IPS-15b (cell line): ENCODE data around the gene SCNM1.
"Not testable (repeated sequence)": the region's sequence is repeated elsewhere in the genome, so short reads cannot be mapped to it uniquely, and the experiment has no call there.

Source experiments
- H3K27me3 ChIP-seq: one replicate; pipeline ENCODE4 v1.6.1; 2013; ENCODE audit warnings: low read length; ENCODE audit not compliant: control insufficient read depth, insufficient read depth
- H3K36me3 ChIP-seq: one replicate; pipeline ENCODE4 v1.6.1; 2013; ENCODE audit warnings: low read length; ENCODE audit not compliant: control insufficient read depth, insufficient read depth
- H3K4me1 ChIP-seq: one replicate; pipeline ENCODE4 v1.6.1; 2013; ENCODE audit warnings: mild to moderate bottlenecking, low read length; ENCODE audit not compliant: control insufficient read depth, insufficient read depth
- H3K4me3 ChIP-seq: one replicate; pipeline ENCODE4 v1.5.1; 2013; ENCODE audit warnings: low read depth, low read length
- H3K9ac ChIP-seq: one replicate; pipeline ENCODE4 v1.6.1; 2013; ENCODE audit warnings: low read depth, mild to moderate bottlenecking, low read length
- H3K9me3 ChIP-seq: one replicate; pipeline ENCODE4 v1.6.1; 2013; ENCODE audit warnings: mild to moderate bottlenecking, low read length; ENCODE audit not compliant: control insufficient read depth, insufficient read depth

The SCNM1 gene

GRCh38 chr1:151176514-151177045 is 10.6 kb downstream of the SCNM1 start:
- Histone ChIP-seq H3K4me3 (no peak overlapping the region), H3K27me3 (no peaks in the 10 kb centered on the region), H3K9me3 (no peaks in the 10 kb centered on the region), H3K4me1 (no peaks in the 10 kb centered on the region), H3K36me3 (peaks cover 23% of the 10 kb centered on the region), H3K9ac (no peak overlapping the region)

- Histone ChIP-seq H3K27me3 (no peaks in the 10 kb centered on the region), H3K4me1 (no peaks in the 10 kb centered on the region), H3K4me3 (no peak overlapping the region), H3K9me3 (no peaks in the 10 kb centered on the region), H3K36me3 (peaks cover 21% of the 10 kb centered on the region), H3K9ac (no peak overlapping the region)
These were observed 18.3 kb downstream of the SCNM1 start for GRCh38 chr1:151184211-151184610.

- no peak overlapping the region for H3K4me3 ChIP-seq
- H3K9me3 ChIP-seq: no peaks in the 10 kb centered on the region
- H3K27me3 ChIP-seq: no peaks in the 10 kb centered on the region
- H3K4me1 ChIP-seq: no peaks in the 10 kb centered on the region
- no peak overlapping the region for H3K9ac ChIP-seq
- peaks cover 17% of the 10 kb centered on the region for H3K36me3 ChIP-seq
These were observed 21.3 kb downstream of the SCNM1 start for GRCh38 chr1:151187205-151187604.

GRCh38 chr1:151188667-151189066 is 22.7 kb downstream of the SCNM1 start:
- H3K4me1 ChIP-seq, H3K27me3 ChIP-seq, H3K36me3 ChIP-seq, H3K9ac ChIP-seq, H3K9me3 ChIP-seq: not testable (repeated sequence)
- peak overlapping the region; percentile 80 for H3K4me3 ChIP-seq

- Histone ChIP-seq H3K9me3 (no peaks in the 10 kb centered on the region), H3K4me1 (no peaks in the 10 kb centered on the region), H3K27me3 (no peaks in the 10 kb centered on the region), H3K4me3 (peak within 1 kb of the TSS; percentile 80), H3K9ac (peak within 1 kb of the TSS; percentile 74), H3K36me3 (peaks cover 4% of the 10 kb centered on the region)
These were observed 23.9 kb downstream of the SCNM1 start, which contains the start of gene VPS72 for GRCh38 chr1:151189637-151190445. Gene VPS72 (minus strand): TSS chr1:151190197. CDS start chr1:151190121, 76 bp downstream.

GRCh38 chr1:151192047-151192446 is 26.1 kb downstream of the SCNM1 start:
- Histone ChIP-seq H3K9me3 (no peaks in the 10 kb centered on the region), H3K4me3 (no peak overlapping the region), H3K36me3 (no peaks in the 10 kb centered on the region), H3K9ac (no peak overlapping the region), H3K27me3 (no peaks in the 10 kb centered on the region), H3K4me1 (no peaks in the 10 kb centered on the region)

- Histone ChIP-seq H3K4me1 (no peaks in the 10 kb centered on the region), H3K36me3 (no peaks in the 10 kb centered on the region), H3K9ac (no peak overlapping the region), H3K4me3 (no peak overlapping the region), H3K27me3 (no peaks in the 10 kb centered on the region), H3K9me3 (no peaks in the 10 kb centered on the region)
These were observed 27.4 kb downstream of the SCNM1 start for GRCh38 chr1:151193304-151193703.

GRCh38 chr1:151193856-151194255 is 27.9 kb downstream of the SCNM1 start:
- Histone ChIP-seq H3K4me3 (no peak overlapping the region), H3K9ac (no peak overlapping the region), H3K27me3 (no peaks in the 10 kb centered on the region), H3K9me3 (no peaks in the 10 kb centered on the region), H3K4me1 (no peaks in the 10 kb centered on the region), H3K36me3 (no peaks in the 10 kb centered on the region)

GRCh38 chr1:151194894-151195594 is 29.1 kb downstream of the SCNM1 start:
- not testable (repeated sequence) for H3K27me3 ChIP-seq, H3K36me3 ChIP-seq, H3K4me3 ChIP-seq, H3K9ac ChIP-seq, H3K9me3 ChIP-seq, H3K4me1 ChIP-seq

- Histone ChIP-seq H3K4me1 (no peaks in the 10 kb centered on the region), H3K9me3 (no peaks in the 10 kb centered on the region), H3K36me3 (no peaks in the 10 kb centered on the region), H3K27me3 (no peaks in the 10 kb centered on the region), H3K4me3 (no peak overlapping the region), H3K9ac (no peak overlapping the region)
These were observed 30.4 kb downstream of the SCNM1 start for GRCh38 chr1:151196292-151196800.

GRCh38 chr1:151197863-151198253 is 31.9 kb downstream of the SCNM1 start:
- Histone ChIP-seq H3K36me3 (peaks cover 2% of the 10 kb centered on the region), H3K9me3 (no peaks in the 10 kb centered on the region), H3K4me3 (peak overlapping the region; percentile 88), H3K4me1 (no peaks in the 10 kb centered on the region), H3K27me3 (no peaks in the 10 kb centered on the region), H3K9ac (no peak overlapping the region)
